Measurements from ENCODE around the gene POLRMT.
"Not testable (repeated sequence)": the region's sequence is repeated elsewhere in the genome, so short reads cannot be mapped to it uniquely, and the experiment has no call there.

POLRMT gene

DNA sequence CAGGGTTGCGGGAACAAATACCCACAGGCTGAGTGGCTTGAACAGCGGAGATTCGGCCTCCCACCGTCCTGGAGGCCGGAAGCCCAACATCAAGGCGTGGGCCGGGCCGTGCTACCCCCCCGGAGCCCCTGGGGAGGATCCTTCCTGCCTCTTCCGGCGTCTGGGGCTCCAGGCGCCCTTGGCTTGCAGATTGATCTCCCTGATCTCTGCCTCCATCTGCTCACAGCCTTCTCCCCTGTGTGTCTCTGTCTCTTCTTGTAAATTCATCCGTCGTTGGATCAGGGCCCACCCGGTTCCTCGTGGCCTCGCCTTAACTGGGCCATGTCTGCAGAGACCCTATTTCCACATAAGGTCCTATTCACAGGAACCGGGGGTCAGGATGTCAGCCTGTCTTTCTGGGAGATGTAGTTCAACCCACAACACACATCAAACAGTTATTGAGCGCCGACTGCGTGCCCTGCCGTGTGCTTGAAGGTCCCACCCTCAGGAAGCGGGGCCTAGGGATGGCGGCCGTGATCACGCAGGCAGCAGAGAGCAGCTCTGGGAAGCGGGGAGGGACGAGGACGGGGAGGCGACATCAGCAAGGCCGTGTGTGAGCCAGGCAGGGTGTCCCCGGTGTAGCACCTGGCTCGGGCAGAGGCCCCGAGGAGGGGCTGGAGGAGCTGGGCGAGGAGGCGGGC is 22.4 kb downstream of the POLRMT start:
- peak; percentile 38 to 70 for DNase-seq

DNA sequence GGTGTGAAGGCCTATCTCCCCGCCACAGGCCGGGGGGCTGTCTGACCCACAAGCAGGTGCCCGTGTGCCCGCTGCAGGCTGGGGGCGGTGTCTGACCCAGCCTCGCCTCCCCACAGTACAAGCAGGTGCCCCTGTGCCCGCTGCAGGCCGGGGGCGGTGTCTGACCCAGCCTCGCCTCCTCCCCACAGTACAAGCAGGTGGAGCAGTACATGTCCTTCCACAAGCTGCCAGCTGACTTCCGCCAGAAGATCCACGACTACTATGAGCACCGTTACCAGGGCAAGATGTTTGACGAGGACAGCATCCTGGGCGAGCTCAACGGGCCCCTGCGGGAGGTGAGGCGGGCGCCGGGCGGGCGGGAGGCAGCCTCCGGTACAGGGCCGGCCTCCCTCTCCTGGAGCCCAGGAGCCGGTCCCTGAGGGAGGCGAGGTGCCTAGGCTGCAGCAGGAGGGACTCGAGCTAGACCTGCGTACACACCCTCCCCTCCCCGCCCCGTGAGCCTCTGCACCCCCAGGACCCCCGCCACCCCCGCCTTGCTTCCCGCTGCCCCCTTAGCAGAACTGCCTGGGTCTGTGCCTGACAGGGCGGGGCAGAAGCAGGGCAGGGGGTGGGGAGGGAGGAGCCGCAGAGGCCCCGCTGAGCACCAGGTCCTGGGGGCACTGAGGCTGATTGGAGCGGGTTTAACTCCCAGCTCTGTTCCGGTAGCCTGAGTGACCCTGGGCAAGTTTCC is 23.1 kb downstream of the POLRMT start:
- DNase-seq: peak; percentile 36 to 56

DNA sequence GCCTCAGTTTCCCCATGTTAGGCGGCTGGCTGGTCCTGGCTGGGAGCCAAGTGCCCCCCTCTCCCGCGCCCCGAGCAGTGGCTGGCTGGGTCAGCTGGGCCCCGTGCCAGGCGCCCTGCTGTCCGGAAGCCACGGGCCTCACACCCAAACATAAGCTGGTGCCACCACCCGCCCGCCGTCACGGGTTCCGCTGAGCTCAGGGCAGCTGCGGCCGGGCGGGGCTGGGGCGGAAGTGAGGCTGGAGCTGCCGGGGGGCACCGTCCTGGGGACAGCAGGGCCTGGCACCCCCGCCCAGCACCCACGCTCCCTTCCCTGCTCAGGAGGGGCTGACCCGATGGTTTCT is 24.4 kb downstream of the POLRMT start:
- DNase-seq: peak in 1 of 2 donors; percentile 37

DNA sequence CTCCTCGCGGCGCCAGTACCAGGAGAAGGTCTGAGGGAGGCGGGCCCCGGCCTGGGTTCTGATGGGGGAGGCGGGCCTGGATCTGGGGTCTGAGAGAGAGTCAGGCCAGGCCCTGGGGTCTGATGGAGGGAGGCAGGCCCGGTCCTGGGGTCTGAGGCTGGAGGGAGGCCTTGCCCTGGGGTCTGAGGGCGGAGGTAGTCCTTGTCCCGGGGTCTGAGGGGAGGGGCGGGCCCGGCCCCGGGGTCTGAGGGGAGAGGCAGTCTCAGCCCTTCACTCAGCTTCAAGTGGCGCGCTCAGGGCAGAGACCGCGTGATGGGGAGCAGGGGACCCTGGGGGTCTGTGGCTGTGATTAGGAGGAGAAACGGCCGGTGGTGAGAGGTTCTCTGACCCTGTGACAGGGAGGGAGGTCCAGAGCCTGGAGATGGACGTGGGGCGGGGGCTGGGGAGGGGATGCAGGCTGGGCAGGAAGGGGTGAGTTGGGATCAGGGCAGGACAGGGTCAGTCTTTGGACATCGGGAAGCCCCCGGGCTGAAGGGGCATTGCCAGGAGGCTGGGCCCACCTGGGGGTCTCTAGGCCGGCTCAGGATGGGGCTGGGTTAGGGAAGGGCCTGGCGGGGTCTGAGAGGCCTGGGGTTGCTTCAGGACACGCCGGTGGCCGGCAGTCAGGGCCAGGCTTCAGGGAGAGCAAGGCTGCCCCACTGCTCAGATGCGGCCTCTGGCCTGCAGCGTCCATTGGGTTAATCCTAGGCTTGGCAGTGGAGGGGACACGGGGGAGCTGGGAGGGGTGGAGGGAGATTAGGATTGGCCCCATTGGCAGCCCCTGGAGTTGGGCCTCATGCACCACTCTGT is 25.0 kb downstream of the POLRMT start:
- DNase-seq: no peak

DNA sequence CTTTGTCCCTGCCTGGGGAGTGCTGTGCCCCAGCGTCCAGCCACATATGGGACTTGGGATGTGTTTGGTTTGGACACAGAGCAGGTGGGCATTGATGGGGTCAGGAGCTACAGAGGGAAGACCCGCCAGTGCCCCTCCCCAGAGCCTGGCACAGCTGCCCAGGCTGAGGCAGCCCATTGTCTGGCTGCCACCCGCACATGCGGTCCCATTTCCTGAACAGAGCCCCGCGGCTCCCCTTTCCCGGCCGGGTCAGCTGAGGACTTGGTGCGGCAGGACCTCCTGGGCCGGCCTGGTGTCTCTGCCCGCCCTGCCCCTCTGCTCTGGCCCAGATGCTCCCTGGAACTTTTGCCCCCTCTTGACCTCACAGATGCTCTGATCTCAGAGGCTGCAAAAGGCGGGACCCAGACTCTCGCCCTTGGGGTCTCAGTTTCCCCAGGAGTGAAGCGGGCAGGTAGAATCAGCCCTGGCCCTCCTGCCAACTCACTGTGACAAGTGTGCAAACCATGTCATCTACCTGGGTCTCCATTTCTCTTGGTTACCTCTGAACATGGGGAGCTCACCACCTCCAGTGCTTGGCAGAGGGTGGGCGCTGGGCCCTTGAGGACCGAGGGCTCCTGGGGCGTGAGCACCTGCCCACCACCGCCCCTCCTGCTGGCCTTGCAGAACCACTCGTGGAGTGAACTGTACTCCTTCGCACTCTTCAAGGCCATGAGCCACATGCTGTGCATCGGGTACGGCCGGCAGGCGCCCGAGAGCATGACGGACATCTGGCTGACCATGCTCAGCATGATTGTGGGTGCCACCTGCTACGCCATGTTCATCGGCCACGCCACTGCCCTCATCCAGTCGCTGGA is 25.8 kb downstream of the POLRMT start:
- no peak for DNase-seq

DNA sequence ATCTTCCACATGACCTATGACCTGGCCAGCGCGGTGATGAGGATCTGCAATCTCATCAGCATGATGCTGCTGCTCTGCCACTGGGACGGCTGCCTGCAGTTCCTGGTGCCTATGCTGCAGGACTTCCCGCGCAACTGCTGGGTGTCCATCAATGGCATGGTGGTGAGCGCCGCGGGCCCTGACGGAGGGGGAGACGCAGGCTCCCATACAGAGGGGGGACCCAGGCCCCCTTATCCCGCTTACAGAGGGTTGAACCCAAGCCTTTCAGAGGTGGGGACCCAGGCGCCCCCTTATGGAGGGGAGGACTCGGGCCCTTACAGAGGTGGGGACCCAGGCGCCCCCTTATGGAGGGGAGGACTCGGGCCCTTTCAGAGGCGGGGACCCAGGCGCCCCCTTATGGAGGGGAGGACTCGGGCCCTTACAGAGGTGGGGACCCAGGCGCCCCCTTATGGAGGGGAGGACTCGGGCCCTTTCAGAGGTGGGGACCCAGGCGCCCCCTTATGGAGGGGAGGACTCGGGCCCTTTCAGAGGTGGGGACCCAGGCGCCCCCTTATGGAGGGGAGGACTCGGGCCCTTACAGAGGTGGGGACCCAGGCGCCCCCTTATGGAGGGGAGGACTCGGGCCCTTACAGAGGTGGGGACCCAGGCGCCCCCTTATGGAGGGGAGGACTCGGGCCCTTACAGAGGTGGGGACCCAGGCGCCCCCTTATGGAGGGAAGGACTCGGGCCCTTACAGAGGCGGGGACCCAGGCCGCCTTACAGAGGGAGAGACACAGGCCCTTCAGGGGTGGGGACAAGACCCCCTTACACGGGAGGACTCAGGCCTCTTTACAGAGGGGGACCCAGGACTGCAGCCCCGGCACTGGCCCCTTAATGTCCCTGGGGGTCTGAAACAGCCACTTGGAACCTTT is 28.0 kb downstream of the POLRMT start:
- not testable (repeated sequence) for DNase-seq

DNA sequence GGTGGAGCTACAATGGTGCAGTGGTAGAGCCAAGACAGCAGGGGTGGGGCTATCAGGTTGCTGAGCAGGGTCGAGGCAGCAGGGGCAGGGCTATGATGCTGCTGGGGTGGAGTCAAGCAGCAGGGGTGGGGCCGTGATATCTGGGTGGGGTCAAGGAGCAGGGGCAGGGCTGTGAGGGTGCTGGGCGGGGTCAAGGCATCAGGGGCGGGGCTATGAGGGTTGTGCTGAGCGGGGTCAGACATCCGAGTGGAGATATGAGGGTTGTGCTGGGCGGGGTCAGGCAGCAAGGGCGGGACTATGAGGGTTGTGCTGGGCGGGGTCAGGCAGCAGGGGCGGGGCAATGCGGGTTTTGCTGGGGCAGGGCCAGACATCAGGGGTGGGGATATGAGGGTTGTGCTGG is 29.0 kb downstream of the POLRMT start:
- peak; percentile 30 to 33 for DNase-seq

DNA sequence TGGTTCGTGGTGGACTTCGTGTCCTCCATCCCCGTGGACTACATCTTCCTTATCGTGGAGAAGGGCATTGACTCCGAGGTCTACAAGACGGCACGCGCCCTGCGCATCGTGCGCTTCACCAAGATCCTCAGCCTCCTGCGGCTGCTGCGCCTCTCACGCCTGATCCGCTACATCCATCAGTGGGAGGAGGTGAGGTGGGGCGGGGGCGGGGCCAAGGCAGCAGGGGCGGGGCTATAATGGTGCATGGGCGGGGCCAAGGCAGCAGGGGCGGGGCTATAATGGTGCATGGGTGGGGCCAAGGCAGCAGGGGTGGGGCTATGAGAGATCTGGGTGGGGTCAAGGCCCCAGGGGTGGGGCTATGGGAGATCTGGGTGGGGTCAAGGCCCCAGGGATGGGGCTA is 29.6 kb downstream of the POLRMT start:
- DNase-seq: not testable (repeated sequence)

DNA sequence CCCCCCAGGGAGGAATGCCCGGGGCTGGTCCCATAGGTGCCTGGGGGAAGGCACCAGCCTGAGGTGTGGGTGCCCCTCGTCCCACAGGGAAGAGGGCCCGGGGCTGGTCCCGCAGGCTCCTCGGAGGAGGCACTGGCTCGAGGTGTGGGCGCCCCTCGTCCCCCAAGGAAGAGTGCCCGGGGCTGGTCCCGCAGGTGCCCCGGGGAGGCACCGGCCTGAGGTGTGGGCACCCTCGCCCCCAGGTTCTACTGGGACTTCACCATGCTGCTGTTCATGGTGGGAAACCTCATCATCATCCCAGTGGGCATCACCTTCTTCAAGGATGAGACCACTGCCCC is 30.1 kb downstream of the POLRMT start:
- not testable (repeated sequence) for DNase-seq

DNA sequence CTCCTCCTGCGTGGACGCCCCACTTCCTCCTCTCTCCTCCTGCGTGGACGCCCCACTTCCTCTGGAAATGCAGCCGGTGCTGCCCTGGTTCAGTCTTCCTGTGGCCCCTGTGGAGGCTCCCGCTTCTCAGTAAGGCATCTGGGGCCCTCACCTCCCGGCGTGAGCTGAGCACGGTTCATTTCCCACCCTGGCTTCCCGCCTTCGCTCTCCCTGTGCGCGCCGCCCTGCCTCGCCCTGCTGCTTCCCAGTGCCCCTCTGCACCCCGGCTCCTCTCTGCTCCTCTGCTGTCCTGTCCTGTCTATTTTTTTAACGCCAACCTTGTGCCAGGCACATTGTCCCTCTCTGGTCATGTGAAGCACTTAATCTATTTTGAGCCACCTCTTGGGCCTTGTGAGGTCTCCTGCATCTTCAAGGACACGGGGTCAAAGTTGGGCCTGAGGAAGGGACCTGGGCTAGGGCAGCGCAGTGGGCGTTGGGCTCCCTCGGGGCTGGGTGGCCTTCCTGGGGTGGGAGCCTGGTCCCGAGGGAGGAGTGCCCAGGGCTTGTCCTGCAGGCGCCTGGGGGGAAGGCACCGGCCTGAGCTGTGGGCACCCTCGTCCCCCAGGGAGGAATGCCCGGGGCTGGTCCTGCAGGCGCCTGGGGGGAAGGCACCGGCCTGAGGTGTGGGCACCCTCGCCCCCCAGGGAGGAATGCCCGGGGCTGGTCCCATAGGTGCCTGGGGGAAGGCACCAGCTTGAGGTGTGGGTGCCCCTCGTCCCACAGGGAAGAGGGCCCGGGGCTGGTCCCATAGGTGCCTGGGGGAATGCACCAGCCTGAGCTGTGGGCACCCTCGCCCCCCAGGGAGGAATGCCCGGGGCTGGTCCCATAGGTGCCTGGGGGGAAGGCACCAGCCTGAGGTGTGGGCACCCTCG is 30.7 kb downstream of the POLRMT start:
- no peak for DNase-seq

DNA sequence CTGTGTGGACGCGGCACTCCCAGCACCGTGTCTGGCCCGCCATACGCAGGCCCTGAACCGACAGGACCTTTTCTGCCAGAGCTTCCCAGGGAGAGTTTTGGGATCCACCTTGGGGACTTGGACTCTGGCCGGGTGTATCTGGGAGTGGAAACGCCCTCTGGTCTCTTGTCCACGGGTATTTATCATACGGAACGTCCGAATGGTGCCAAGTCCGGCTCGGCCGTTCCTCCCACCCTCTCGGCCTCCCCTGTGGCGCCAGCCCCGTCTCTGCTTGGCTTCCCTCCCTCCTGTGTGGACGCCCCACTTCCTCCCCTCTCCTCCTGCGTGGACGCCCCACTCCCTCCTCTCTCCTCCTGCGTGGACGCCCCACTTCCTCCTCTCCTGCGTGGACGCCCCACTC is 31.5 kb downstream of the POLRMT start:
- no peak for DNase-seq

DNA sequence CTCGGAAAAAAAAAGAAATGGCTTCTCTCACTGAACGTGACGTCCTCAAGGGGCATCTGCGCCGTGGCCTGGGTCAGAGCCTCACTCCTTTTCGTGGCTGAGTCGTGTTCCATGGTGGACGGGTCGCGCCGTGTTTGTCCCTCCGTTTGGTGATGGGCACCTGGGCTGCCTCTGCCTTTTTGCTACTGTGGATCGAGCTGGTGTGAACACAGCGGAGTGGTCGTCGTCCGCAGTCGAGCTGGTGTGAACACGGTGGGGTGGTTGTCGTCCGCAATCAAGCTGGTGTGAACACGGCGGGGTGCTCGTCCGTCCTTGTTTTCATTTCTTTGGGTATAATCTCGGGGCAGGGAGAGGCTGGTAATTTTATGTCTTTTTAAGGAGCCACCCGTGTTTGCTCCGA is 32.0 kb downstream of the POLRMT start:
- DNase-seq: no peak

DNA sequence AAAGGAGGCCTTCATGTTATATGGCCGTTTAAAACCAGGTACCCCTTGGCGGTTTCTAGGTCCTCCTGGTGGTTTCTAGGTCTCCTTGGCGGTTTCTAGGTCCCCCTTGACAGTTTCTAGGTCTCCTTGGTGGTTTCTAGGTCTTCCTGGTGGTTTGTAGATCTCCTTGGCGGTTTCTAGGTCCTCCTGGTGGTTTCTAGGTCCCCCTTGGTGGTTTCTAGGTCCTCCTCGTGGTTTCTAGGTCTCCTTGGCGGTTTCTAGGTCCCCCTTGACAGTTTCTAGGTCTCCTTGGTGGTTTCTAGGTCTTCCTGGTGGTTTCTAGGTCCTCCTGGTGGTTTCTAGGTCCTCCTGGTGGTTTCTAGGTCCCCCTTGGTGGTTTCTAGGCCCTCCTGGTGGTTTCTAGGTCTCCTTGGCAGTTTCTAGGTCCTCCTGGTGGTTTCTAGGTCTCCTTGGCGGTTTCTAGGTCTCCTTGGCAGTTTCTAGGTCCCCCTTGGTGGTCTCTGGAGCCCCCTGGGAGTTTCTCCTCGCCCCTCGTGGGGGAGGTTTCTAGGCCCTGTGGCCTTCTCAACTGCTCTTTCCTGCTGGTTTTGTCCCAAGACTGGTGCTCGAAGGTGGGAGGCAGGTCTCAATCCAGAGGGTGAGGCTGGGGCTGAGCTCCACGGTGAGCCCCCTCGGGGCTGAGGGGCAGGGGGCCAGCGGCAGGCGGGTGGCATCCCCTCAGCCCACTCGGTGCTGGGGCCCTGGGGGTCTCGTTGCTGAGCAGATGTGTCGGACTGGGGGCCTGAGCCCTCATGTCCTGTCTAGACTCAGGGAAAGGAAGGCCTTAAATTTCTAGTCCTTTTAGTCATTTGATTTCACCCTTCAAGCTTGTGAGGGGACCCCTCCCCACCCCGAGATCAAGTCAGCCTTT is 35.7 kb downstream of the POLRMT start:
- DNase-seq: no peak

DNA sequence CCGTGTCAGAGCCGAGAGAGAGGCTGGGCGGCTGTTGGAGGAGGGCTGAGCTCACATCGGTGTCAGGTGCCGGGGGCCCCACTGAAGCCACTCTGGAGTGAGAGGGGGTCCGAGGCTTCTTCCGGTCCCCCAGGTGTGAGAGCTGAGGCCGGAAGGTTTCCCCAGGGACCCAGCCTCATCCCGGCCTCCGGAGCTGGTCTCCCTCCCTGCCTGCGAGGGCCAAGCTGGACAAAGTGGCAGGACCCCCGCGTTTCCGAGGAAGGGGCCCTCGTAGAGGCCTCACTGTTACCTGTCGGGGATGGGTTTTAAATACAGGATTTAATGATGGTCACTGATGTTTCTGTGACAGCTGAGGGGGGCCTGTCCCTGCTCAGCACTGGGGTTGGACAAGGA is 37.1 kb downstream of the POLRMT start:
- no peak for DNase-seq

DNA sequence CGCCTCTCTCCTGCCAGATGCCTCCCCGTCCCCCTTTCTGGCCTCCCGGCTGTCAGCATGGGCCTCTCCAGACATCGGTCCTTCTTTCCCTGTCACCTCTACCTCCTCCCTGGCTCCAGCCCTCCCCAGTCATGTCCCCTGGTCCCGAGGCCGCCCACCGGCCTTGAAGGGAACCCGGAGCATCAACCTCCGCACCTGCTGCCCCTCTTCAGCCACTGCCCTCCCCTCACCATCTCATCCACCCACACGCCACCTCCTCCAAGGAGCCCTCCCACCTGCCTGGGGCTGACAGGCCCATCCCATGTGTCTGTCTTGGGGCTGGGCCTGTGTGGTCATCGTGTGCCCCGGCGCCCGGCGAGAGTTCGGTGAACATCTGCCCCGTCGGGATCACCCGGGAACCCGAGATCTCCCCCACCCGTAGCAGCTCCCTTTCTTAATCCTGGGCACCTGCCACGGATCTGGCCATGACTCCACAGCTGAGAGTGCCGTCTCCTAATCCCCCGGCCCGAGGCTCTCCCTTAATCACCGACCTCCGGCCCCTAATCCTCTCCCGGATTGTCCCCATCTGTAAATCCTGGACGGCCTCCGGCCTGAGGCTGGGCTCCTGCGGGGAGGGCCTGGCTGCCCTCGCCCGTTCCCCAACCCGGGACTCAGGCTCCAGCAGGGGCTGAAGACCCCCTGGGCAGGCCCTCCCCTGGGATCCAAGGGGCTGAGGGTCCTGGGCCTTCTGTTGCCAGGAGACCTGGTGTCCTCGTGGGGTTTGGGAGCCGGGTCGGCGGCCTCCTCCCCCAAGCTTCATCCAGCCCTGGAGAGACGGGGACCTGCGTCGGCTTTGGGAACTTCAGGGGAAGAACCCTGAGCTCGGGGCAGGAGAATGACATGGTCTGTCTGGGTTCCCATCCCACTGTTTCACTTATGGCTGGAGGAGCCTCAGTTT is 37.7 kb downstream of the POLRMT start:
- DNase-seq: no peak

DNA sequence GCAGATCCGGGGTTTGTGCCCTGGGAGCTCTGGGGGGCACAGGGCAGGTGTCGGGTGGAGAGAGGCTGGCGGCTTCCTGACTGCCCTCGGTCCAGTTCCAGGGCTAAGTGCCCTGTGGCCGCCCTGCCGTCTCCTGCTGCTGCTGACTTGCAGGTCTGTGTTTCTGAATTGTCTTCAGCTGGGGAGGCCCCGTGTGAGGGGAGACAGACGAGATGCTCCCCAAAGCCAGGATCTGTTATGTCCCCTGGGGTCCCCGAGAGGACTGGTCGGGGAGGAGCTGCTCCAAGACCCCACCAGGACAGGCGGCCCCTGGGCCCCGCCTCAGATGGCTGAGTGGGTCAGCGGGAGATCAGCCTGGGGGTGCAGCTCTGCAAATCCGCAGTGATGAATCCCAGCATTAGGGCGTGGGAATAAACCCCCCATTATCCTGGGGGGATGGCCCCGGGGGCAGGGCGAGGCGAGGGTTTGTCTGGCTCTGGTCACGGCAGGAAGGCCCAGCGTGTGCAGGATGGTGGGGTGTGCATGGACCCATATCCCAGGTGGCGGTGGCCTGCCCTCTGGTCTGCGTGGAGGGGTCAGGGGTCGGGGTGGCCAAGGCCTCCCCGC is 39.0 kb downstream of the POLRMT start:
- DNase-seq: no peak

DNA sequence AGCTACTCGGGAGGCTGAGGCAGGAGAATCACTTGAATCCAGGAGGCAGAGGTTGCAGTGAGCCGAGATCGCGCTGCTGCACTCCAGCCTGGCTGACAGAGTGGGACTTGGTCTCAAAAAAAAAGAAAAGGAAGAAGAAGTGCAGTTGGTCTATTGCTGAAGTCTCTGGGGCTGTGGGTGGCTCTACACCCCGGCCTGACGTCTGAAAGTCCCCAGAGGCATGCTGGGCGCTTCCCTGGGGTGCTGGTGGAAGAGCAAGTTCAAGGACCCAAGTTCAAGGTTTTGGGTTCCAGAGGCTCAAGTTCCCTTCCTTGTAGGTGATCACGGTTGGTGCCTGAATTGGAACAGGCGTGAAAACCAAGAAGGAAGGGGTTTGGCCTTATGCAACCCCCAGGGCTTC is 39.8 kb downstream of the POLRMT start:
- DNase-seq: no peak

DNA sequence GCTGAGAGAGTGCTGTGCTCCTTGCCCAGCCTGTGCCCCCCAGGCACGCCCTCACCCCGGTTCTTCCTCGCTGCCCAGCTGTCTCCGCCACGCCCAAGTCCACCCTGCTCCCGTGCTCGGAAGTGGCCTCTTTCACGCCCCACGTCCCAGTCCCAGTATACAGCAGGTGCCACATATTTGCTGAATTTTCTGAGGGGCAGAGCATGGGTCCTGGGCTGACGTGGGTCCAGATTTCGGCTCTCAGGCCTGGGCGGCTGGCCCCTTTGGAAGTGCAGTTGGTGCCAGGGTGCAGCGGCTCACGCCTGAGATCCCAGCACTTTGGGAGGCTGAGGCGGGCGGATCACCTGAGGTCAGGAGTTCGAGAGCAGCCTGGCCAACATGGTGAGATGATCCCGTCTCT is 40.3 kb downstream of the POLRMT start:
- no peak for DNase-seq
